Neural cell (in vitro differentiated cells): ENCODE results near the gene SH3BP5. TPM values are rescaled to one million over a fixed set of nuclear protein-coding genes. Genes with fewer than 3 reads are reported as not detected.
A peak's percentile ranks its signal among the peaks of the same experiment; 100 is the strongest.

Source experiments
- H2AFZ ChIP-seq: fragments of 200-600, 300-800 bp; sonication (generic), shearing (Covaris generic); 2 replicates; pipeline ENCODE4 v1.6.0; 2014; ENCODE audit warnings: low read depth, mild to moderate bottlenecking, antibody characterized with exemption, low read length, moderate library complexity
- H3F3A ChIP-seq: fragments of 200-600 bp; shearing (Covaris generic); 2 replicates; pipeline ENCODE4 v1.6.1; 2016; ENCODE audit warnings: mild to moderate bottlenecking, moderate library complexity, mixed read lengths, antibody characterized with exemption, low read length; ENCODE audit not compliant: insufficient read depth, poor library complexity, severe bottlenecking
- H3K27ac ChIP-seq: fragments of 200-600, 300-800 bp; sonication (generic), shearing (Covaris generic); 2 replicates; pipeline ENCODE4 v1.5.1; 2014; ENCODE audit warnings: mild to moderate bottlenecking, low read length, moderate library complexity
- H3K27me3 ChIP-seq: fragments of 300-800, 200-600 bp; sonication (generic), shearing (Covaris generic); 2 replicates; pipeline ENCODE4 v1.6.0; 2014; ENCODE audit warnings: mild to moderate bottlenecking, low read depth, low read length, moderate library complexity; ENCODE audit not compliant: insufficient read depth
- H3K36me3 ChIP-seq: fragments of 300-800, 200-600 bp; sonication (generic), shearing (Covaris generic); 2 replicates; pipeline ENCODE4 v1.5.1; 2014; ENCODE audit warnings: mild to moderate bottlenecking, antibody characterized with exemption, low read length, moderate library complexity; ENCODE audit not compliant: insufficient read depth
- H3K4me2 ChIP-seq: fragments of 300-800, 200-600 bp; sonication (generic), shearing (Covaris generic); 2 replicates; pipeline ENCODE4 v1.6.0; 2014; ENCODE audit warnings: mild to moderate bottlenecking, low read length
- H3K4me3 ChIP-seq: fragments of 300-800, 200-600 bp; sonication (generic), shearing (Covaris generic); 2 replicates; pipeline ENCODE4 v1.5.1; 2014; ENCODE audit warnings: mild to moderate bottlenecking, low read length, moderate library complexity
- H3K79me2 ChIP-seq: fragments of 200-600 bp; shearing (Covaris generic); replicated peaks from 2 replicates; pipeline ENCODE4 v1.6.0; 2014; ENCODE audit warnings: mild to moderate bottlenecking, low read length, moderate library complexity; ENCODE audit not compliant: insufficient read depth
- H3K9ac ChIP-seq: fragments of 300-800, 200-600 bp; sonication (generic), shearing (Covaris generic); 2 replicates; pipeline ENCODE4 v1.6.1; 2016; ENCODE audit warnings: mild to moderate bottlenecking, low read length, mixed read lengths
- H3K9me2 ChIP-seq: fragments of 200-600 bp; shearing (Covaris generic); 2 replicates; pipeline ENCODE4 v1.6.1; 2016; ENCODE audit warnings: mild to moderate bottlenecking, low read length, mixed read lengths; ENCODE audit not compliant: insufficient read depth
- H3K9me3 ChIP-seq: fragments of 200-600, 300-800 bp; sonication (generic), shearing (Covaris generic); 2 replicates; pipeline ENCODE4 v1.6.1; 2016; ENCODE audit warnings: mild to moderate bottlenecking, mixed run types, low read length, moderate library complexity, mixed read lengths
- H4K20me1 ChIP-seq: fragments of 200-600 bp; shearing (Covaris generic); 2 replicates; pipeline ENCODE4 v1.6.1; 2016; ENCODE audit warnings: mild to moderate bottlenecking, mixed run types; ENCODE audit not compliant: insufficient read depth
- EP300 ChIP-seq: fragments of 450-650 bp; conservative IDR thresholded peaks from 2 replicates; pipeline ENCODE4 v1.6.1; 2014; ENCODE audit warnings: antibody characterized with exemption, mild to moderate bottlenecking, moderate library complexity; ENCODE audit not compliant: poor library complexity, severe bottlenecking
- EZH2 ChIP-seq: fragments of 200-600, 300-800 bp; shearing (Covaris generic), sonication (generic); IDR thresholded peaks from 2 replicates; pipeline ENCODE4 v1.6.1; 2014; ENCODE audit warnings: antibody characterized with exemption, low read length, borderline replicate concordance, mild to moderate bottlenecking; ENCODE audit not compliant: insufficient read depth, poor library complexity, severe bottlenecking
- MXI1 ChIP-seq: fragments of 450-650 bp; conservative IDR thresholded peaks from 2 replicates; pipeline ENCODE4 v1.6.1; 2014; ENCODE audit warnings: antibody characterized with exemption, mild to moderate bottlenecking; ENCODE audit not compliant: poor library complexity, severe bottlenecking
- POLR2AphosphoS5 ChIP-seq: IDR thresholded peaks from 2 replicates; pipeline ENCODE4 v1.6.1; 2012
- RAD21 ChIP-seq: fragments of 450-650 bp; conservative IDR thresholded peaks from 2 replicates; pipeline ENCODE4 v1.6.1; 2014; ENCODE audit warnings: antibody characterized with exemption, mild to moderate bottlenecking, moderate library complexity
- SMC3 ChIP-seq: fragments of 450-650 bp; conservative IDR thresholded peaks from 2 replicates; pipeline ENCODE4 v1.6.1; 2014; ENCODE audit warnings: antibody characterized with exemption, mild to moderate bottlenecking, moderate library complexity; ENCODE audit not compliant: poor library complexity
- TAF1 ChIP-seq: IDR thresholded peaks from 2 replicates; pipeline ENCODE4 v1.6.1; 2012; ENCODE audit warnings: low read depth
- polyA plus RNA-seq: library from polyadenylated mRNA; depleted of rRNA; stranded (reverse); fragments of >200 nt; gene quantifications from 2 replicates; pipeline ENCODE4 v1.2.3, GENCODE V29; 2014
- TF ChIP-seq, protein P1 (sequence below): IDR thresholded peaks from 2 replicates; pipeline ENCODE4 v1.6.1; 2012; ENCODE audit warnings: borderline replicate concordance
- TF ChIP-seq, protein P2 (sequence below): fragments of 450-650 bp; IDR thresholded peaks from 2 replicates; pipeline ENCODE4 v1.5.1; 2014; ENCODE audit warnings: antibody characterized with exemption, mild to moderate bottlenecking, moderate library complexity; ENCODE audit not compliant: poor library complexity, severe bottlenecking

The SH3BP5 gene
- polyA plus RNA-seq, 1 donor from 2014 or later, result 166 TPM

DNA sequence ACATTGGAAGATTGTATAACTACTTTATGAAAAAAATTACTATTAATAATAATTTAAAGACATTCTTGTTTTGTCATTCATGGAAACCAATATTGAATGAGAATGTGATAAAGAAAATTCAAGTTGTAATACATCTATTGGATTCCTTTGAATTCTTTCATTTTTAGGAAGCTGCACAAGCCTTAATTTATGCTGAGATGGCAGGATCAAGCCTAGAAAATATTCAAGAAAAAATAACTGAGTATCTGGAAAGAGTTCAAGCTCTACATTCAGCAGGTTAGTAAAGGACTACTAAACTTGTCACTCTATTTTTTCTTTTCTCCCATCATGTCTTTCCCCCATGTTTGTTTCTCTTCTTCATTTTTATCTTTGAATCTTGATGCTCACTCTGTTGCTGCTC is 120.4 kb downstream of the SH3BP5 start:
- TF ChIP-seq, protein P1, sequence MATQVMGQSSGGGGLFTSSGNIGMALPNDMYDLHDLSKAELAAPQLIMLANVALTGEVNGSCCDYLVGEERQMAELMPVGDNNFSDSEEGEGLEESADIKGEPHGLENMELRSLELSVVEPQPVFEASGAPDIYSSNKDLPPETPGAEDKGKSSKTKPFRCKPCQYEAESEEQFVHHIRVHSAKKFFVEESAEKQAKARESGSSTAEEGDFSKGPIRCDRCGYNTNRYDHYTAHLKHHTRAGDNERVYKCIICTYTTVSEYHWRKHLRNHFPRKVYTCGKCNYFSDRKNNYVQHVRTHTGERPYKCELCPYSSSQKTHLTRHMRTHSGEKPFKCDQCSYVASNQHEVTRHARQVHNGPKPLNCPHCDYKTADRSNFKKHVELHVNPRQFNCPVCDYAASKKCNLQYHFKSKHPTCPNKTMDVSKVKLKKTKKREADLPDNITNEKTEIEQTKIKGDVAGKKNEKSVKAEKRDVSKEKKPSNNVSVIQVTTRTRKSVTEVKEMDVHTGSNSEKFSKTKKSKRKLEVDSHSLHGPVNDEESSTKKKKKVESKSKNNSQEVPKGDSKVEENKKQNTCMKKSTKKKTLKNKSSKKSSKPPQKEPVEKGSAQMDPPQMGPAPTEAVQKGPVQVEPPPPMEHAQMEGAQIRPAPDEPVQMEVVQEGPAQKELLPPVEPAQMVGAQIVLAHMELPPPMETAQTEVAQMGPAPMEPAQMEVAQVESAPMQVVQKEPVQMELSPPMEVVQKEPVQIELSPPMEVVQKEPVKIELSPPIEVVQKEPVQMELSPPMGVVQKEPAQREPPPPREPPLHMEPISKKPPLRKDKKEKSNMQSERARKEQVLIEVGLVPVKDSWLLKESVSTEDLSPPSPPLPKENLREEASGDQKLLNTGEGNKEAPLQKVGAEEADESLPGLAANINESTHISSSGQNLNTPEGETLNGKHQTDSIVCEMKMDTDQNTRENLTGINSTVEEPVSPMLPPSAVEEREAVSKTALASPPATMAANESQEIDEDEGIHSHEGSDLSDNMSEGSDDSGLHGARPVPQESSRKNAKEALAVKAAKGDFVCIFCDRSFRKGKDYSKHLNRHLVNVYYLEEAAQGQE, result no peak
- TF ChIP-seq, protein P2, sequence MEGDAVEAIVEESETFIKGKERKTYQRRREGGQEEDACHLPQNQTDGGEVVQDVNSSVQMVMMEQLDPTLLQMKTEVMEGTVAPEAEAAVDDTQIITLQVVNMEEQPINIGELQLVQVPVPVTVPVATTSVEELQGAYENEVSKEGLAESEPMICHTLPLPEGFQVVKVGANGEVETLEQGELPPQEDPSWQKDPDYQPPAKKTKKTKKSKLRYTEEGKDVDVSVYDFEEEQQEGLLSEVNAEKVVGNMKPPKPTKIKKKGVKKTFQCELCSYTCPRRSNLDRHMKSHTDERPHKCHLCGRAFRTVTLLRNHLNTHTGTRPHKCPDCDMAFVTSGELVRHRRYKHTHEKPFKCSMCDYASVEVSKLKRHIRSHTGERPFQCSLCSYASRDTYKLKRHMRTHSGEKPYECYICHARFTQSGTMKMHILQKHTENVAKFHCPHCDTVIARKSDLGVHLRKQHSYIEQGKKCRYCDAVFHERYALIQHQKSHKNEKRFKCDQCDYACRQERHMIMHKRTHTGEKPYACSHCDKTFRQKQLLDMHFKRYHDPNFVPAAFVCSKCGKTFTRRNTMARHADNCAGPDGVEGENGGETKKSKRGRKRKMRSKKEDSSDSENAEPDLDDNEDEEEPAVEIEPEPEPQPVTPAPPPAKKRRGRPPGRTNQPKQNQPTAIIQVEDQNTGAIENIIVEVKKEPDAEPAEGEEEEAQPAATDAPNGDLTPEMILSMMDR, result no peak
- TF ChIP-seq MXI1 (no peak), EZH2 (no peak), POLR2AphosphoS5 (no peak), SMC3 (no peak), TAF1 (no peak), EP300 (no peak), RAD21 (no peak)
- Histone ChIP-seq H3K9me2 (no peaks in the 10 kb centered on the region), H3F3A (no peaks in the 10 kb centered on the region), H3K36me3 (peaks cover 5% of the 10 kb centered on the region), H3K27me3 (no peaks in the 10 kb centered on the region), H2AFZ (no peak overlapping the region), H3K27ac (no peak overlapping the region), H3K4me2 (no peak overlapping the region), H4K20me1 (no peaks in the 10 kb centered on the region), H3K9me3 (no peaks in the 10 kb centered on the region), H3K79me2 (peaks cover 35% of the 10 kb centered on the region), H3K9ac (no peak overlapping the region), H3K4me3 (no peak overlapping the region)

DNA sequence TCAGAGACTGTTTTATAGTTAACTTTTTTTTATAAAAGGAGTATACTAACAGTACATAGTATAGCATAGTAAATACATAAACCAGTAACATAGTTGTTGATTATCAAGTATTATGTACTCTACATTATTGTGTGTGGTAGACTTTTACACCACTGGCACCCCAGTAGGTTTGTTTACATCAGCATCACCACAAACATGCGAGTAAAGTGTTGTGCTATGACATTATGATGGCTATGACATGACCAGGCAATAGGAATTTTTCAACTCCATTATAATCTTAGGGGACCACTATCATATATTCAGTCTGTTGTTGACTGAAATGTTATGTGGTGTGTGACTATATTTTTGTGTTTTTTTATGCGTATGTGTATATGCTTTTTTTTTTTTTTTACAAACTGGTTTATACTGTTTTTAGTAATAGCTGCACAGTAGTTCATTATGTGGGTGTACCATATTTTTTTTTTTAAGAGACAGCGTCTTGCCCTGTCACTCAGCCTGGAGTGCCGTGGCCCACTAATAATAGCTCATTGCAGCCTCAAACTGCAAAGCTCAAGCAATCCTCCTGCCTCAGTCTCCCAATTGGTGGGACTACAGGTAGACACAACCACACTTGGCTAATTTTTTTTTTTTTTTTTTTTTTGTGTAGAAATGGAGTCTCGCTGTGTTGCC is 124.4 kb downstream of the SH3BP5 start:
- H4K20me1 ChIP-seq, result no peaks in the 10 kb centered on the region
- H3K4me2 ChIP-seq, result peak overlapping the region; percentile 81

More for the DNA sequence above, 124.4 kb downstream of the SH3BP5 start:
- no peak overlapping the region for H2AFZ ChIP-seq
- no peaks in the 10 kb centered on the region for H3K27me3 ChIP-seq
- no peaks in the 10 kb centered on the region for H3K9me3 ChIP-seq
- H3K9me2 ChIP-seq, result no peaks in the 10 kb centered on the region
- H3K4me3 ChIP-seq, result peak overlapping the region; percentile 96
- H3F3A ChIP-seq, result no peaks in the 10 kb centered on the region
- H3K36me3 ChIP-seq, result peaks cover 3% of the 10 kb centered on the region
- TF ChIP-seq MXI1, result no peak
- TF ChIP-seq EZH2, result no peak
- no peak for TF ChIP-seq TAF1
- TF ChIP-seq, protein P1, result no peak
- TF ChIP-seq EP300, result no peak
- TF ChIP-seq SMC3, result no peak
- TF ChIP-seq, protein P2, result no peak
- no peak for TF ChIP-seq POLR2AphosphoS5
- TF ChIP-seq RAD21, result no peak
- H3K79me2 ChIP-seq, result peaks cover 33% of the 10 kb centered on the region
- no peak overlapping the region for H3K27ac ChIP-seq
- H3K9ac ChIP-seq, result no peak overlapping the region
